Neural cell (in vitro differentiated cells): Measurements from ENCODE around the gene HADHB. TPM values are rescaled to one million over a fixed set of nuclear protein-coding genes. Genes with fewer than 3 reads are reported as not detected.

Source experiments
- H2AFZ ChIP-seq: fragments of 200-600, 300-800 bp; sonication (generic), shearing (Covaris generic); 2 replicates; pipeline ENCODE4 v1.6.0; 2014; ENCODE audit warnings: low read depth, mild to moderate bottlenecking, antibody characterized with exemption, low read length, moderate library complexity
- H3F3A ChIP-seq: fragments of 200-600 bp; shearing (Covaris generic); 2 replicates; pipeline ENCODE4 v1.6.1; 2016; ENCODE audit warnings: mild to moderate bottlenecking, moderate library complexity, mixed read lengths, antibody characterized with exemption, low read length; ENCODE audit not compliant: insufficient read depth, poor library complexity, severe bottlenecking
- H3K27ac ChIP-seq: fragments of 200-600, 300-800 bp; sonication (generic), shearing (Covaris generic); 2 replicates; pipeline ENCODE4 v1.5.1; 2014; ENCODE audit warnings: mild to moderate bottlenecking, low read length, moderate library complexity
- H3K27me3 ChIP-seq: fragments of 300-800, 200-600 bp; sonication (generic), shearing (Covaris generic); 2 replicates; pipeline ENCODE4 v1.6.0; 2014; ENCODE audit warnings: mild to moderate bottlenecking, low read depth, low read length, moderate library complexity; ENCODE audit not compliant: insufficient read depth
- H3K36me3 ChIP-seq: fragments of 300-800, 200-600 bp; sonication (generic), shearing (Covaris generic); 2 replicates; pipeline ENCODE4 v1.5.1; 2014; ENCODE audit warnings: mild to moderate bottlenecking, antibody characterized with exemption, low read length, moderate library complexity; ENCODE audit not compliant: insufficient read depth
- H3K4me2 ChIP-seq: fragments of 300-800, 200-600 bp; sonication (generic), shearing (Covaris generic); 2 replicates; pipeline ENCODE4 v1.6.0; 2014; ENCODE audit warnings: mild to moderate bottlenecking, low read length
- H3K4me3 ChIP-seq: fragments of 300-800, 200-600 bp; sonication (generic), shearing (Covaris generic); 2 replicates; pipeline ENCODE4 v1.5.1; 2014; ENCODE audit warnings: mild to moderate bottlenecking, low read length, moderate library complexity
- H3K79me2 ChIP-seq: fragments of 200-600 bp; shearing (Covaris generic); replicated peaks from 2 replicates; pipeline ENCODE4 v1.6.0; 2014; ENCODE audit warnings: mild to moderate bottlenecking, low read length, moderate library complexity; ENCODE audit not compliant: insufficient read depth
- H3K9ac ChIP-seq: fragments of 300-800, 200-600 bp; sonication (generic), shearing (Covaris generic); 2 replicates; pipeline ENCODE4 v1.6.1; 2016; ENCODE audit warnings: mild to moderate bottlenecking, low read length, mixed read lengths
- H3K9me2 ChIP-seq: fragments of 200-600 bp; shearing (Covaris generic); 2 replicates; pipeline ENCODE4 v1.6.1; 2016; ENCODE audit warnings: mild to moderate bottlenecking, low read length, mixed read lengths; ENCODE audit not compliant: insufficient read depth
- H3K9me3 ChIP-seq: fragments of 200-600, 300-800 bp; sonication (generic), shearing (Covaris generic); 2 replicates; pipeline ENCODE4 v1.6.1; 2016; ENCODE audit warnings: mild to moderate bottlenecking, mixed run types, low read length, moderate library complexity, mixed read lengths
- H4K20me1 ChIP-seq: fragments of 200-600 bp; shearing (Covaris generic); 2 replicates; pipeline ENCODE4 v1.6.1; 2016; ENCODE audit warnings: mild to moderate bottlenecking, mixed run types; ENCODE audit not compliant: insufficient read depth
- EP300 ChIP-seq: fragments of 450-650 bp; conservative IDR thresholded peaks from 2 replicates; pipeline ENCODE4 v1.6.1; 2014; ENCODE audit warnings: antibody characterized with exemption, mild to moderate bottlenecking, moderate library complexity; ENCODE audit not compliant: poor library complexity, severe bottlenecking
- EZH2 ChIP-seq: fragments of 200-600, 300-800 bp; shearing (Covaris generic), sonication (generic); IDR thresholded peaks from 2 replicates; pipeline ENCODE4 v1.6.1; 2014; ENCODE audit warnings: antibody characterized with exemption, low read length, borderline replicate concordance, mild to moderate bottlenecking; ENCODE audit not compliant: insufficient read depth, poor library complexity, severe bottlenecking
- MXI1 ChIP-seq: fragments of 450-650 bp; conservative IDR thresholded peaks from 2 replicates; pipeline ENCODE4 v1.6.1; 2014; ENCODE audit warnings: antibody characterized with exemption, mild to moderate bottlenecking; ENCODE audit not compliant: poor library complexity, severe bottlenecking
- POLR2AphosphoS5 ChIP-seq: IDR thresholded peaks from 2 replicates; pipeline ENCODE4 v1.6.1; 2012
- RAD21 ChIP-seq: fragments of 450-650 bp; conservative IDR thresholded peaks from 2 replicates; pipeline ENCODE4 v1.6.1; 2014; ENCODE audit warnings: antibody characterized with exemption, mild to moderate bottlenecking, moderate library complexity
- SMC3 ChIP-seq: fragments of 450-650 bp; conservative IDR thresholded peaks from 2 replicates; pipeline ENCODE4 v1.6.1; 2014; ENCODE audit warnings: antibody characterized with exemption, mild to moderate bottlenecking, moderate library complexity; ENCODE audit not compliant: poor library complexity
- TAF1 ChIP-seq: IDR thresholded peaks from 2 replicates; pipeline ENCODE4 v1.6.1; 2012; ENCODE audit warnings: low read depth
- polyA plus RNA-seq: library from polyadenylated mRNA; depleted of rRNA; stranded (reverse); fragments of >200 nt; gene quantifications from 2 replicates; pipeline ENCODE4 v1.2.3, GENCODE V29; 2014
- TF ChIP-seq, protein P1 (sequence below): IDR thresholded peaks from 2 replicates; pipeline ENCODE4 v1.6.1; 2012; ENCODE audit warnings: borderline replicate concordance
- TF ChIP-seq, protein P2 (sequence below): fragments of 450-650 bp; IDR thresholded peaks from 2 replicates; pipeline ENCODE4 v1.5.1; 2014; ENCODE audit warnings: antibody characterized with exemption, mild to moderate bottlenecking, moderate library complexity; ENCODE audit not compliant: poor library complexity, severe bottlenecking

The HADHB gene
- polyA plus RNA-seq, 1 donor from 2014 or later: 30.5 TPM

DNA sequence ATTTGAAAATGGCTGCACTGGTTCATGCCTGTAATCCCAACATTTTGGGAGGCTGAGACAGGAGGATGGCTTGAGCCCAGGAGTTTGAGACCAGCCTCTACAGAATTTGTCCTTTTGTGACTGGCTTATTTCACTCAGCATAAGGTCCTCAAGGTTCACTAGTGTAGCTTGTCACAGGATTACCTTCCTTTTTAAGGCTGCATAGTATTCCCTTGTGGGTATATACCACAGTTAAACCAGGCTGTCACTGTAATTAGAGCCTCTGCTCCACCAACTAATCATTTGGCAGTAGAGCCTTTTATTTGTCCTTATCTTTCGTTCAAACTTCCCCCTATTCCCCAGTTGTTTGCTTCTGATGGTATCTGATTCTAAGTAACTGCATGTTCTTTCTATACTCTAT, 50.8 kb downstream of the HADHB start:
- Histone ChIP-seq H3K4me2 (no peak overlapping the region), H3F3A (no peaks in the 10 kb centered on the region), H4K20me1 (no peaks in the 10 kb centered on the region), H3K36me3 (no peaks in the 10 kb centered on the region), H3K9me2 (no peaks in the 10 kb centered on the region), H3K9me3 (no peaks in the 10 kb centered on the region), H3K27ac (no peak overlapping the region), H3K4me3 (no peak overlapping the region), H3K9ac (no peak overlapping the region), H3K79me2 (no peaks in the 10 kb centered on the region), H3K27me3 (no peaks in the 10 kb centered on the region), H2AFZ (no peak overlapping the region)
- TF ChIP-seq POLR2AphosphoS5: no peak

DNA sequence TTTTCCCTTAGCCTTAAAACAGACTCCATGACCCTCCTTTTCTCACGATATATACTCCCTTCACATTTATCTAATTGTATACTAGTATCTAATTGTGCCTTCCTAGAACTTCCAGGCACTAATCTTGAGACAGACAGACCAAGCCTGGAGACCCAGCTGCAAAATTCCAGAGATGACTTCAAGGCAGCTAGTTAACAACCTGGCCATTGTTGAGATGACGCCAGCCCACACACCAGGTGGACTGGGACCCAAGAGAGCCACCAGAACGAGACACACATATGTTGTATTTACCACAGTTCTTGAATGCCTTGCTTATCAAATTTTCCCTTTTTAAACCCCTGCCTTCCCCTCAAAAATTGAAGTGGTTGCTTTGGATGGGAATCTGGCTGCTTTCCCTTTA, 52.3 kb downstream of the HADHB start:
- no peak overlapping the region for H2AFZ ChIP-seq
- no peaks in the 10 kb centered on the region for H3K27me3 ChIP-seq
- no peak overlapping the region for H3K4me3 ChIP-seq
- H3K36me3 ChIP-seq: no peaks in the 10 kb centered on the region
- no peak overlapping the region for H3K27ac ChIP-seq
- no peak overlapping the region for H3K4me2 ChIP-seq
- H3K9ac ChIP-seq: no peak overlapping the region
- H3K9me2 ChIP-seq: no peaks in the 10 kb centered on the region
- TF ChIP-seq SMC3 (no peak), MXI1 (no peak), RAD21 (no peak), POLR2AphosphoS5 (no peak), EZH2 (no peak), TAF1 (no peak), EP300 (no peak)
- TF ChIP-seq, protein P1, sequence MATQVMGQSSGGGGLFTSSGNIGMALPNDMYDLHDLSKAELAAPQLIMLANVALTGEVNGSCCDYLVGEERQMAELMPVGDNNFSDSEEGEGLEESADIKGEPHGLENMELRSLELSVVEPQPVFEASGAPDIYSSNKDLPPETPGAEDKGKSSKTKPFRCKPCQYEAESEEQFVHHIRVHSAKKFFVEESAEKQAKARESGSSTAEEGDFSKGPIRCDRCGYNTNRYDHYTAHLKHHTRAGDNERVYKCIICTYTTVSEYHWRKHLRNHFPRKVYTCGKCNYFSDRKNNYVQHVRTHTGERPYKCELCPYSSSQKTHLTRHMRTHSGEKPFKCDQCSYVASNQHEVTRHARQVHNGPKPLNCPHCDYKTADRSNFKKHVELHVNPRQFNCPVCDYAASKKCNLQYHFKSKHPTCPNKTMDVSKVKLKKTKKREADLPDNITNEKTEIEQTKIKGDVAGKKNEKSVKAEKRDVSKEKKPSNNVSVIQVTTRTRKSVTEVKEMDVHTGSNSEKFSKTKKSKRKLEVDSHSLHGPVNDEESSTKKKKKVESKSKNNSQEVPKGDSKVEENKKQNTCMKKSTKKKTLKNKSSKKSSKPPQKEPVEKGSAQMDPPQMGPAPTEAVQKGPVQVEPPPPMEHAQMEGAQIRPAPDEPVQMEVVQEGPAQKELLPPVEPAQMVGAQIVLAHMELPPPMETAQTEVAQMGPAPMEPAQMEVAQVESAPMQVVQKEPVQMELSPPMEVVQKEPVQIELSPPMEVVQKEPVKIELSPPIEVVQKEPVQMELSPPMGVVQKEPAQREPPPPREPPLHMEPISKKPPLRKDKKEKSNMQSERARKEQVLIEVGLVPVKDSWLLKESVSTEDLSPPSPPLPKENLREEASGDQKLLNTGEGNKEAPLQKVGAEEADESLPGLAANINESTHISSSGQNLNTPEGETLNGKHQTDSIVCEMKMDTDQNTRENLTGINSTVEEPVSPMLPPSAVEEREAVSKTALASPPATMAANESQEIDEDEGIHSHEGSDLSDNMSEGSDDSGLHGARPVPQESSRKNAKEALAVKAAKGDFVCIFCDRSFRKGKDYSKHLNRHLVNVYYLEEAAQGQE: no peak
- TF ChIP-seq, protein P2, sequence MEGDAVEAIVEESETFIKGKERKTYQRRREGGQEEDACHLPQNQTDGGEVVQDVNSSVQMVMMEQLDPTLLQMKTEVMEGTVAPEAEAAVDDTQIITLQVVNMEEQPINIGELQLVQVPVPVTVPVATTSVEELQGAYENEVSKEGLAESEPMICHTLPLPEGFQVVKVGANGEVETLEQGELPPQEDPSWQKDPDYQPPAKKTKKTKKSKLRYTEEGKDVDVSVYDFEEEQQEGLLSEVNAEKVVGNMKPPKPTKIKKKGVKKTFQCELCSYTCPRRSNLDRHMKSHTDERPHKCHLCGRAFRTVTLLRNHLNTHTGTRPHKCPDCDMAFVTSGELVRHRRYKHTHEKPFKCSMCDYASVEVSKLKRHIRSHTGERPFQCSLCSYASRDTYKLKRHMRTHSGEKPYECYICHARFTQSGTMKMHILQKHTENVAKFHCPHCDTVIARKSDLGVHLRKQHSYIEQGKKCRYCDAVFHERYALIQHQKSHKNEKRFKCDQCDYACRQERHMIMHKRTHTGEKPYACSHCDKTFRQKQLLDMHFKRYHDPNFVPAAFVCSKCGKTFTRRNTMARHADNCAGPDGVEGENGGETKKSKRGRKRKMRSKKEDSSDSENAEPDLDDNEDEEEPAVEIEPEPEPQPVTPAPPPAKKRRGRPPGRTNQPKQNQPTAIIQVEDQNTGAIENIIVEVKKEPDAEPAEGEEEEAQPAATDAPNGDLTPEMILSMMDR: no peak
- no peaks in the 10 kb centered on the region for H4K20me1 ChIP-seq
- H3K9me3 ChIP-seq: no peaks in the 10 kb centered on the region
- no peaks in the 10 kb centered on the region for H3F3A ChIP-seq
- H3K79me2 ChIP-seq: no peaks in the 10 kb centered on the region

DNA sequence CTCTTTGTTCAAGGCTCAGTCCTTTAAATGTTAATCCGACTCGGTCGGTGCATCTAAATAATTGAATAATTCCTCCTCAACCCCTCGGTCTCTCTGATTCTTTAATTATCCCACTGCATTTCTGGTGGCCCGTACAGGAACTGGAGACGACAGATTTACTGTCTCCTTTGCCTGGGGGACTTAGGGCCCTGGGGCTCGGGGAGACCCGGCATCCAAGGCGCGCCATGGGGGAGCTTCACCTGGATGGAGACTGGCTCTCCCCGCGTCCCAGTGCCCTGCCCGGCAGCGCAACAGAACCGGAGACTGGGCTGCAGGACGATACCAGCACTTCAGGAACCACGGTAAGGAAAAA, 53.5 kb downstream of the HADHB start:
- Histone ChIP-seq H3K9ac (peak overlapping the region; percentile 26), H3K36me3 (no peaks in the 10 kb centered on the region), H3F3A (no peaks in the 10 kb centered on the region), H3K79me2 (no peaks in the 10 kb centered on the region), H3K9me2 (no peaks in the 10 kb centered on the region), H2AFZ (peak overlapping the region; percentile 11), H3K27ac (no peak overlapping the region), H3K27me3 (no peaks in the 10 kb centered on the region), H3K4me2 (no peak overlapping the region), H3K4me3 (peak overlapping the region; percentile 40), H3K9me3 (no peaks in the 10 kb centered on the region), H4K20me1 (no peaks in the 10 kb centered on the region)
- TF ChIP-seq EP300: no peak
- TF ChIP-seq MXI1: no peak
- TF ChIP-seq, protein P1: no peak
- TF ChIP-seq POLR2AphosphoS5: no peak
- no peak for TF ChIP-seq EZH2
